Measurements from ENCODE around the gene TOX3. TPM values are rescaled to one million over a fixed set of nuclear protein-coding genes. Genes with fewer than 3 reads are reported as not detected.

TOX3 gene
- total RNA-seq, 1 experiment from 2014 or later: 20.2 TPM

GRCh38 chr16:52389045-52389444 lies 157.9 kb downstream of the TOX3 start:
- Mint-ChIP-seq H3K36me3 (ENCODE audit: insufficient read depth in 1 of 3, low read depth in 3 of 3) (no peaks in the 10 kb centered on the region; a peak in 1 of 7 replicates), H3K4me3 (no peak overlapping the region), H3K27ac (no peak overlapping the region), H3K27me3 (ENCODE audit: low read depth) (no peaks in the 10 kb centered on the region), H3K9me3 (no peaks in the 10 kb centered on the region), H3K4me1 (peaks cover 3 to 5% of the 10 kb centered on the region in 2 experiments; a peak in 3 of 4 replicates)
- H3K27ac ChIP-seq (ENCODE audit: insufficient read length, low read depth, low read length): no peak overlapping the region
- H2BK20ac ChIP-seq (ENCODE audit: low read depth, low read length, poor library complexity, severe bottlenecking): no peak overlapping the region
- H4K5ac ChIP-seq (ENCODE audit: insufficient read length, low read depth, low read length): no peak overlapping the region
- no peak overlapping the region for H3K4me2 ChIP-seq (ENCODE audit: insufficient read depth, insufficient read length, low read length)
- no peaks in the 10 kb centered on the region for H3K79me1 ChIP-seq (ENCODE audit: insufficient read depth, low read depth, low read length, poor library complexity, severe bottlenecking)
- no peak overlapping the region for H4K8ac ChIP-seq (replicated peaks; ENCODE audit: insufficient read length, low read depth, low read length)
- no peaks in the 10 kb centered on the region for H3K27me3 ChIP-seq (ENCODE audit: insufficient read depth, low read length)
- no peak overlapping the region for H3K4ac ChIP-seq (ENCODE audit: low read depth, low read length)
- H3K79me2 ChIP-seq (ENCODE audit: insufficient read depth, low read length): no peaks in the 10 kb centered on the region
- no peak overlapping the region for H2BK5ac ChIP-seq (ENCODE audit: insufficient read length, low read length)
- no peak overlapping the region for H3T11ph ChIP-seq (ENCODE audit: low read length)
- no peaks in the 10 kb centered on the region for H3K9me3 ChIP-seq (ENCODE audit: control insufficient read depth, low read depth, low read length)
- H3K14ac ChIP-seq (ENCODE audit: insufficient read depth, low read length): no peak overlapping the region
- no peak overlapping the region for H2AFZ ChIP-seq (ENCODE audit: low read length)
- no peak overlapping the region for H2BK12ac ChIP-seq (ENCODE audit: insufficient read length, low read depth, low read length)
- no peak overlapping the region for H3K18ac ChIP-seq (ENCODE audit: insufficient read length, low read depth, low read length)
- WGBS (ENCODE audit: extremely low coverage, insufficient read length, low lambda C conversion rate): no CpG with 5 or more reads among the region's 1 CpG
- H3K23me2 ChIP-seq (ENCODE audit: insufficient read length, low read depth, low read length, poor library complexity, severe bottlenecking): no peaks in the 10 kb centered on the region
- no peak overlapping the region for H2BK15ac ChIP-seq (ENCODE audit: low read depth, low read length)
- H3K56ac ChIP-seq (ENCODE audit: insufficient read length, low read depth, low read length): no peak overlapping the region
- TF ChIP-seq CTCF (conservative IDR thresholded peaks at IDR 0.05): no peak
- no peak overlapping the region for H3K23ac ChIP-seq (ENCODE audit: insufficient read length, low read depth, low read length)
- no peaks in the 10 kb centered on the region for H3K4me1 ChIP-seq (ENCODE audit: insufficient read depth, low read length)
- no peak overlapping the region for H3K9ac ChIP-seq (ENCODE audit: extremely low read depth, insufficient read length, low read length)
- DNase-seq: no peak
- no peak overlapping the region for H4K91ac ChIP-seq (ENCODE audit: insufficient read length, low read depth, low read length)
- no peak overlapping the region for H2BK120ac ChIP-seq (ENCODE audit: low read depth, low read length, poor library complexity, severe bottlenecking)
- H2AK5ac ChIP-seq (ENCODE audit: insufficient read length, low read length): no peak overlapping the region
- H4K20me1 ChIP-seq (ENCODE audit: control insufficient read depth, insufficient read depth, insufficient read length): no peaks in the 10 kb centered on the region

All from H9 (cell line).